GM12892 (cell line): ENCODE measurements around the gene PASK. TPM values are rescaled to one million over a fixed set of nuclear protein-coding genes. Genes with fewer than 3 reads are reported as not detected.
"Not testable (repeated sequence)": the region's sequence is repeated elsewhere in the genome, so short reads cannot be mapped to it uniquely, and the experiment has no call there.

ENCODE experiments used
- DNase-seq: peaks from one replicate; pipeline ENCODE4 v3.0.0; 2011; ENCODE audit not compliant: insufficient read length
- FAIRE-seq: peaks from 2 replicates; lab custom pipeline; 2011; peaks lifted over from hg19 to GRCh38; lab: Jason Lieb, UNC
- POLR2A ChIP-seq: IDR thresholded peaks from 2 replicates; pipeline ENCODE4 v1.6.1; 2011; ENCODE audit warnings: low read depth, low read length, control low read depth
- POLR2AphosphoS5 ChIP-seq: IDR thresholded peaks from 2 replicates; pipeline ENCODE4 v1.6.1; 2011; ENCODE audit warnings: low read depth, low read length, control low read depth
- TAF1 ChIP-seq: IDR thresholded peaks from 2 replicates; pipeline ENCODE4 v1.6.1; 2011; ENCODE audit warnings: low read depth, mild to moderate bottlenecking, control low read depth, low read length, borderline replicate concordance
- polyA plus RNA-seq: library from polyadenylated mRNA; unstranded; fragments of >200 nt; gene quantifications from one replicate; pipeline ENCODE4 v1.2.1, GENCODE V29; 2012; ENCODE audit warnings: missing spikeins, inconsistent platforms; ENCODE audit not compliant: missing spikeins

The PASK gene
- 91.5 TPM for polyA plus RNA-seq

GRCh38 chr2:241148891-241149674 lies at the start of gene PASK:
Gene PASK (minus strand): TSS chr2:241149472. CDS start chr2:241143032, 6,440 bp downstream.
- peak; percentile 52; the same call in 1 of the 2 replicates for TF ChIP-seq POLR2A
- no peak for TF ChIP-seq TAF1
- TF ChIP-seq POLR2AphosphoS5, result 0 out of 2 replicates have a peak, but pooled peaks have one; percentile 30
- DNase-seq, result peak; percentile 84
- FAIRE-seq, result peak; percentile 97

GRCh38 chr2:241198381-241199279 lies 49.4 kb upstream of the PASK start:
- no peak for FAIRE-seq
- TF ChIP-seq TAF1 (no peak), POLR2A (no peak), POLR2AphosphoS5 (no peak)
- no peak for DNase-seq

- FAIRE-seq (no peak), DNase-seq (no peak)
- TF ChIP-seq POLR2AphosphoS5, result no peak
- TF ChIP-seq TAF1, result no peak
- no peak for TF ChIP-seq POLR2A
Measured at GRCh38 chr2:241197947-241198346, 48.7 kb upstream of the PASK start.

- DNase-seq, FAIRE-seq: not testable (repeated sequence)
Measured at GRCh38 chr2:241197246-241197645, 48.0 kb upstream of the PASK start.

GRCh38 chr2:241195506-241196130 lies 46.3 kb upstream of the PASK start:
- FAIRE-seq (no peak), DNase-seq (no peak)
- no peak for TF ChIP-seq POLR2A
- TF ChIP-seq POLR2AphosphoS5, result no peak
- TF ChIP-seq TAF1, result no peak

GRCh38 chr2:241194811-241195210 lies 45.5 kb upstream of the PASK start:
- no peak for TF ChIP-seq TAF1
- no peak for TF ChIP-seq POLR2A
- no peak for TF ChIP-seq POLR2AphosphoS5
- FAIRE-seq, result no peak

GRCh38 chr2:241193271-241193670 lies 44.0 kb upstream of the PASK start:
- TF ChIP-seq POLR2A (no peak), POLR2AphosphoS5 (no peak), TAF1 (no peak)
- DNase-seq (no peak), FAIRE-seq (no peak)

More at GRCh38 chr2:241194811-241195210, 45.5 kb upstream of the PASK start:
- DNase-seq, result no peak

- DNase-seq (no peak), FAIRE-seq (no peak)
- TF ChIP-seq POLR2A, result no peak
- no peak for TF ChIP-seq POLR2AphosphoS5
Measured at GRCh38 chr2:241191081-241191480, 41.8 kb upstream of the PASK start.

GRCh38 chr2:241190291-241190981 lies 41.2 kb upstream of the PASK start:
- no peak for TF ChIP-seq TAF1
- DNase-seq (no peak), FAIRE-seq (no peak)

GRCh38 chr2:241189856-241190201 lies 40.6 kb upstream of the PASK start:
- FAIRE-seq (no peak), DNase-seq (no peak)
- no peak for TF ChIP-seq POLR2A

GRCh38 chr2:241189093-241189855 lies 40.0 kb upstream of the PASK start:
- no peak for FAIRE-seq
- TF ChIP-seq POLR2AphosphoS5 (no peak), TAF1 (no peak), POLR2A (no peak)
- DNase-seq, result no peak
